Measurements from ENCODE around the gene GPANK1. TPM values are rescaled to one million over a fixed set of nuclear protein-coding genes. Genes with fewer than 3 reads are reported as not detected.
"Not testable (repeated sequence)": the region's sequence is repeated elsewhere in the genome, so short reads cannot be mapped to it uniquely, and the experiment has no call there.

The GPANK1 gene
- total RNA-seq (10.0 TPM), polyA plus RNA-seq (20.9 TPM)

- Histone ChIP-seq H3K4me1 (ENCODE audit: insufficient read depth) (no peaks in the 10 kb centered on the region), H3K27ac (ENCODE audit: low read depth) (peak within 1 kb of the TSS; percentile 92), H3K36me3 (ENCODE audit: insufficient read depth) (peaks cover 6% of the 10 kb centered on the region), H3K4me3 (ENCODE audit: low read depth, low read length) (peak within 1 kb of the TSS; percentile 80)
- WGBS = under 1% methylated on average over 39 of the region's 39 CpGs
- peak; percentile 92 for DNase-seq (ENCODE audit: extremely low spot score)
These were observed at the start of gene GPANK1 for GRCh38 chr6:31664790-31665500. Gene GPANK1, minus strand, starts transcription at chr6:31664997. Its CDS starts 519 bp downstream, at chr6:31664478.

GRCh38 chr6:31713991-31714684 lies 49.3 kb upstream of the GPANK1 start:
- no peak overlapping the region for H3K27ac ChIP-seq (ENCODE audit: low read depth)
- WGBS = 51% methylated on average over 5 of the region's 5 CpGs

GRCh38 chr6:31713465-31713864 lies 48.7 kb upstream of the GPANK1 start:
- Histone ChIP-seq H3K27ac (ENCODE audit: low read depth) (no peak overlapping the region), H3K4me1 (ENCODE audit: insufficient read depth) (no peaks in the 10 kb centered on the region), H3K4me3 (ENCODE audit: low read depth, low read length) (no peak overlapping the region), H3K36me3 (ENCODE audit: insufficient read depth) (no peaks in the 10 kb centered on the region)
- 72% methylated on average over 4 of the region's 4 CpGs for WGBS
- no peak for DNase-seq (ENCODE audit: extremely low spot score)

More at GRCh38 chr6:31713991-31714684, 49.3 kb upstream of the GPANK1 start:
- no peaks in the 10 kb centered on the region for H3K36me3 ChIP-seq (ENCODE audit: insufficient read depth)
- H3K4me3 ChIP-seq (ENCODE audit: low read depth, low read length) = no peak overlapping the region
- no peaks in the 10 kb centered on the region for H3K4me1 ChIP-seq (ENCODE audit: insufficient read depth)
- DNase-seq (ENCODE audit: extremely low spot score) = no peak

GRCh38 chr6:31712296-31712695 lies 47.5 kb upstream of the GPANK1 start:
- Histone ChIP-seq H3K4me3 (ENCODE audit: low read depth, low read length) (no peak overlapping the region), H3K36me3 (ENCODE audit: insufficient read depth) (no peaks in the 10 kb centered on the region), H3K4me1 (ENCODE audit: insufficient read depth) (no peaks in the 10 kb centered on the region), H3K27ac (ENCODE audit: low read depth) (no peak overlapping the region)
- 90% methylated on average over 8 of the region's 8 CpGs for WGBS
- no peak for DNase-seq (ENCODE audit: extremely low spot score)

GRCh38 chr6:31711233-31711632 lies 46.4 kb upstream of the GPANK1 start:
- no peak overlapping the region for H3K4me3 ChIP-seq (ENCODE audit: low read depth, low read length)
- DNase-seq (ENCODE audit: extremely low spot score) = no peak
- WGBS = 67% methylated on average over 8 of the region's 8 CpGs
- no peaks in the 10 kb centered on the region for H3K36me3 ChIP-seq (ENCODE audit: insufficient read depth)
- no peak overlapping the region for H3K27ac ChIP-seq (ENCODE audit: low read depth)
- H3K4me1 ChIP-seq (ENCODE audit: insufficient read depth) = no peaks in the 10 kb centered on the region

GRCh38 chr6:31710523-31711219 lies 45.9 kb upstream of the GPANK1 start:
- no peak for DNase-seq (ENCODE audit: extremely low spot score)
- H3K27ac ChIP-seq (ENCODE audit: low read depth) = no peak overlapping the region
- no peaks in the 10 kb centered on the region for H3K4me1 ChIP-seq (ENCODE audit: insufficient read depth)
- no peaks in the 10 kb centered on the region for H3K36me3 ChIP-seq (ENCODE audit: insufficient read depth)
- 60% methylated on average over 5 of the region's 5 CpGs for WGBS
- H3K4me3 ChIP-seq (ENCODE audit: low read depth, low read length) = no peak overlapping the region

GRCh38 chr6:31709157-31709556 lies 44.4 kb upstream of the GPANK1 start:
- not testable (repeated sequence) for H3K4me3 ChIP-seq (ENCODE audit: low read depth, low read length); H3K27ac ChIP-seq (ENCODE audit: low read depth); DNase-seq (ENCODE audit: extremely low spot score); H3K4me1 ChIP-seq (ENCODE audit: insufficient read depth); H3K36me3 ChIP-seq (ENCODE audit: insufficient read depth)
- 91% methylated on average over 11 of the region's 11 CpGs for WGBS

- no peak for DNase-seq (ENCODE audit: extremely low spot score)
- Histone ChIP-seq H3K4me3 (ENCODE audit: low read depth, low read length) (no peak overlapping the region), H3K27ac (ENCODE audit: low read depth) (no peak overlapping the region), H3K36me3 (ENCODE audit: insufficient read depth) (no peaks in the 10 kb centered on the region), H3K4me1 (ENCODE audit: insufficient read depth) (no peaks in the 10 kb centered on the region)
- WGBS = 93% methylated on average over 3 of the region's 3 CpGs
These were observed 43.4 kb upstream of the GPANK1 start for GRCh38 chr6:31708224-31708623.

- WGBS = 88% methylated on average over 10 of the region's 10 CpGs
- Histone ChIP-seq H3K4me1 (ENCODE audit: insufficient read depth) (no peaks in the 10 kb centered on the region), H3K36me3 (ENCODE audit: insufficient read depth) (no peaks in the 10 kb centered on the region), H3K4me3 (ENCODE audit: low read depth, low read length) (no peak overlapping the region), H3K27ac (ENCODE audit: low read depth) (no peak overlapping the region)
- no peak for DNase-seq (ENCODE audit: extremely low spot score)
These were observed 42.9 kb upstream of the GPANK1 start for GRCh38 chr6:31707701-31708100.

- WGBS = 46% methylated on average over 3 of the region's 3 CpGs
- no peak within 1 kb of the TSS for H3K27ac ChIP-seq (ENCODE audit: low read depth)
- H3K36me3 ChIP-seq (ENCODE audit: insufficient read depth) = no peaks in the 10 kb centered on the region
- no peak within 1 kb of the TSS for H3K4me3 ChIP-seq (ENCODE audit: low read depth, low read length)
- no peak for DNase-seq (ENCODE audit: extremely low spot score)
- H3K4me1 ChIP-seq (ENCODE audit: insufficient read depth) = no peaks in the 10 kb centered on the region
These were observed 41.8 kb upstream of the GPANK1 start, which contains the start of gene LY6G6F for GRCh38 chr6:31706599-31706998. Gene LY6G6F, plus strand, starts transcription at chr6:31706866. Its CDS starts 41 bp downstream, at chr6:31706907.

GRCh38 chr6:31705931-31706330 lies 41.1 kb upstream of the GPANK1 start:
- Histone ChIP-seq H3K36me3 (ENCODE audit: insufficient read depth) (no peaks in the 10 kb centered on the region), H3K27ac (ENCODE audit: low read depth) (no peak overlapping the region), H3K4me3 (ENCODE audit: low read depth, low read length) (no peak overlapping the region), H3K4me1 (ENCODE audit: insufficient read depth) (no peaks in the 10 kb centered on the region)
- DNase-seq (ENCODE audit: extremely low spot score) = no peak
- WGBS = 91% methylated on average over 6 of the region's 6 CpGs

- Histone ChIP-seq H3K4me3 (ENCODE audit: low read depth, low read length) (peak within 1 kb of the TSS; percentile 70), H3K36me3 (ENCODE audit: insufficient read depth) (no peaks in the 10 kb centered on the region), H3K27ac (ENCODE audit: low read depth) (peak within 1 kb of the TSS; percentile 97), H3K4me1 (ENCODE audit: insufficient read depth) (no peaks in the 10 kb centered on the region)
- peak; percentile 97 for DNase-seq (ENCODE audit: extremely low spot score)
- under 1% methylated on average over 54 of the region's 54 CpGs for WGBS
These were observed 38.3 kb upstream of the GPANK1 start, which contains the start of gene ABHD16A for GRCh38 chr6:31702819-31703716. Gene ABHD16A, minus strand, starts transcription at chr6:31703324. Its CDS starts 43 bp downstream, at chr6:31703281.

- WGBS = under 1% methylated on average over 10 of the region's 10 CpGs
- no peaks in the 10 kb centered on the region for H3K36me3 ChIP-seq (ENCODE audit: insufficient read depth)
- H3K4me1 ChIP-seq (ENCODE audit: insufficient read depth) = no peaks in the 10 kb centered on the region
- no peak for DNase-seq (ENCODE audit: extremely low spot score)
- H3K4me3 ChIP-seq (ENCODE audit: low read depth, low read length) = peak overlapping the region; percentile 70
- H3K27ac ChIP-seq (ENCODE audit: low read depth) = peak overlapping the region; percentile 97
These were observed 37.6 kb upstream of the GPANK1 start for GRCh38 chr6:31702405-31702818.
